ENCODE data around the gene ALDOA.

ALDOA gene

DNA sequence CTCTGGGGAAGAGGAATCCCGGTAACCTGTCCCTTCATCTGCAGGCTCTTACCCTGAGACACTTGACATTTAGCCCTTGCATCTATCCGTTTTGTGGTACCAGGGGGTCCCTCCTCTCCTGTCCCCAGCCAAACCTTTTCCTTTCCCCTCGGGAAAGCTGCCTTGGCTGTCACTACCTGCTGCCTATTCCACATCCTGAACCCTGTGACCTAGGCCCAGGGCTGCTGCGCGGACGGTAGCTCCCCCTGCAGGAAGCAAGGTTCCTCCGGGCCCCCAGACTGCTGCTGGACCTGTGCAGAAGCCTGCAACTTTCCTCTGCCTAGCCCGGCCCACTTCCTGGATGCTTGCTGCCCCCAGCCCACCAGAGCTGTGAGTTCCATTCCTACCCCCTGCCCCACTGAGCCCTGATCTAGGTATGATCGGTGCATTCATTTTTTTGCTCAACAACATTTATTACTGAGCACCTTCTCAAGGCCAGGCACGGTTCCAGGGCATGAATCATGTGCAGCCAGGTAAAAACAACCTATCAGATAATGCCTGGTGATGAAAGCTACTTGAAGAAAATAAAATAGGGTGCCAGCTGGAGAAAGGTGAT, 10.5 kb upstream of the ALDOA start:
- Mint-ChIP-seq H3K4me3 (no peak overlapping the region), H3K27me3 (no peaks in the 10 kb centered on the region), H3K4me1 (ENCODE audit: low read depth) (peaks cover 13% of the 10 kb centered on the region), H3K9me3 (no peaks in the 10 kb centered on the region), H3K36me3 (ENCODE audit: low read depth) (no peaks in the 10 kb centered on the region), H3K27ac (no peak overlapping the region)

DNA sequence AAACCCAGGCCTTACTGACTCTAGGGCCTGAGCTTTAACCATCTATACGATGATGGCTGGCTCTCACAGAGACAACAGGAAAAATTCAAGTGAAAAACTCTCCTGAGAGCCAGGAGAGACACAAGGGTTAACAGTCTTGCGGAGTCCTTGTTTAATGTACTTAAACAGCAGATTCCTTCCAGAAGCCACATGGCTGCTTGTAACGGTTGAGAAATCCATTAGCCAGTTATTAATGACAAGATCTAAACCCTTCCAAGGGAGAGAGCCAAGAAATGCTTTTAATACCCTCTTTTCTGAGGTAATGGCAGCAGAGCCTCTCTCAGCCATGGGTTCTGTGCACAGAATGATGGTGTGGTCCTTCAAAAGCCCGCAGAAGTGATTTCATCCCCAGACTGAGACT, 5.2 kb upstream of the ALDOA start:
- Mint-ChIP-seq H3K36me3 (ENCODE audit: low read depth) (peaks cover 10% of the 10 kb centered on the region), H3K9me3 (no peaks in the 10 kb centered on the region), H3K27me3 (no peaks in the 10 kb centered on the region), H3K27ac (no peak overlapping the region), H3K4me3 (no peak overlapping the region), H3K4me1 (ENCODE audit: low read depth) (peaks cover 12% of the 10 kb centered on the region)

DNA sequence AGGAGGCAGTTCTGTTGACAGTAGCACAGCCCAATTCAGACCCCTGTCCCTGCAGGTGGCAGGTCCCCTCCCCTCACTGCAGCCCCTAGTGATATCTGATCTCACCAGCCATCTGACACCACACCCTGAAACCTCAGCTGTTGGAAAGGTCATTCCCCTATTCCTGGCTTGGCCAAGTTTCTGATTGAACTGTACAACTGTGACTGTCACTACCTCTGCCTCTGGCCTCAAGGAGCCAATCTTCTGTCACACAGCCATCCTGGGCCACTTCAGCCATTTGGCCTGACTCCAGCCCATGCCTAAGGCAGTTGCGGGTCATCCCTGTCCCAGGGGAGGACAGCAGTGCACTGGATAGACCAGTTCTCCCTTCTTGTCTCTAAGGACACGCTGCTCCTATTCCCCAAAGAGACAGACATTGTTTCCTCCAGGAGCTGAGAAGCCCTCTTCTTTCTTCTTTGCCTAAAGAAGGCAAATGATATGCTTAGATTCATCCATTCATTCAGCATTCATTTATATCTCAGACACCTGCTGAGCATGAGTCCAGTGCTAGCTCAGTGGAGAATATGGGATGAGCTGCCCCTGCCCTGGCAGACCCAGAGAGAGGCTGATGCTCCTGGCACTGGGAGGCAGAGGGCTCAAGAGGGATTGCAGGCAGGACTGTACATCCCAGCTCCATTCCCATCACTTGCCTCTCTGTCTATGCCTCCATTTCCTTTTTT, 4.6 kb upstream of the ALDOA start:
- Mint-ChIP-seq H3K36me3 (ENCODE audit: low read depth) (peaks cover 14% of the 10 kb centered on the region), H3K27ac (no peak overlapping the region), H3K4me1 (ENCODE audit: low read depth) (peaks cover 12% of the 10 kb centered on the region), H3K9me3 (no peaks in the 10 kb centered on the region), H3K27me3 (no peaks in the 10 kb centered on the region), H3K4me3 (no peak overlapping the region)

DNA sequence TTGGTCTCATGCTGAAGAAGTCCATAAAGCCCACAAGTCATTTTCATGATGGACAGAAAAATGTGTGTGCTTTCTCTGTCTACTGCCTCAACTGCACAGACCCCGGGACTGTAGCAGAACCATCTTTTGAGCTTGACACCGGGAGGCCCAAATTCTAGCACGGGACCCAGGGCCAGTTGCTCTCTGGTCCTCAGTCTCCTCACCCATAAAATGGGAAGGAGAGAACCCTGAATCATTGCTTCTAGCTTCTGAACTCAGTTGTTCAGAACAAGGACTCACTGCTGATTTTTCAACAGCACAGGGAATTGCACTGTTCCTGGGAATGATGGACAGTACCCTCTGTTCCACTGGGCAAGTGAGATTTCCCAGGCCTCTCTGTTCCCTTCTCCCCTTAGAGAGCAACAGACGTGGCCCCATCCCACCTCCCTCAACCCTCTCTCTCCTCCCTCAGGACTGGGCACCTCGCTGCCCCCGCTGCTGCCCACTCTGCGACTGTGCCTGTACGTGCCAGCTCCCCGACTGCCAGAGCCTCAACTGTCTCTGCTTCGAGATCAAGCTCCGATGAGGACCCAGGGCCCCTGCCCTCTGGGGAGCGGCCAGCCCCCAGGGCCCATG, 2.2 kb upstream of the ALDOA start:
- no peaks in the 10 kb centered on the region for H3K27me3 Mint-ChIP-seq
- no peaks in the 10 kb centered on the region for H3K9me3 Mint-ChIP-seq
- H3K4me3 Mint-ChIP-seq = peak overlapping the region; percentile 99
- peaks cover 35% of the 10 kb centered on the region for H3K36me3 Mint-ChIP-seq (ENCODE audit: low read depth)
- H3K4me1 Mint-ChIP-seq (ENCODE audit: low read depth) = peaks cover 30% of the 10 kb centered on the region
- H3K27ac Mint-ChIP-seq = peak overlapping the region; percentile 100

DNA sequence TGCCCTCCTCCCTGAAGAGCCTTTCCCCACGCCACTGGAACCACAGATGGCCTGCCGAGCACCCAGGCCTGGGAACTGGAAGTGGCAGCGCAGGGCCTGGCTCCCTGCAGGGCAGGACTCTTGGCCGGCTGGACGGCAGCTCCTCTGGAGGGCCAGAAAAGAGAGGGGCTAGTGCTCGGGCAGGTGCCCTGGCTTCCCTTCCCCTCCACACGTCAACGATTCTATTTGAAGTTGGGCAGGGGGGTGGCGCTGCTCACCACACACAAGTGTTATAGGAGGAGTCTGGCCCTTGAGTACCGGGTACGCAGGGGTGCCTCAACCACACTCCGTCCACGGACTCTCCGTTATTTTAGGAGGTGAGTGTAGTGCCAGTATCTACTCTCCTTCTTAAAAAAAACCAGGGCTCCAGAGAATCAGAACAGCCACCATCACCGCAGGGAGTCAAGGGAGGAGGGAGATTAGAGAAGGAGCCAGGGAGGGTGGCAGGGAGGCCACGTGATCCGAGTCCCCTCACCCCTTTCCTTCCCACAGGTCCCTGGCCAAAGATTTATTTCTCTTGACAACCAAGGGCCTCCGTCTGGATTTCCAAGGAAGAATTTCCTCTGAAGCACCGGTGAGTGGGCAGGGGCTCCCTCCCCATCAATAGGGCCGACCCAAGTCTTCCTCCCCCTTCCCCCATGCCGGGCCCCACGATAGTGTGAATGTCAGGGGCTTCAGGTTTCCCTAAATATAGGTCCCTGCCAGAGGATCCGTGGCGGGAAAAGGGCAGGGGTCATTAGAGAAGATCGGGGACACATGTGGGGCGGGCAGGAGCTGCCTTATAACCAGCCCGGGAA, 1.4 kb upstream of the ALDOA start:
- H3K27ac Mint-ChIP-seq = peak overlapping the region; percentile 100
- peaks cover 36% of the 10 kb centered on the region for H3K4me1 Mint-ChIP-seq (ENCODE audit: low read depth)
- no peaks in the 10 kb centered on the region for H3K27me3 Mint-ChIP-seq
- H3K36me3 Mint-ChIP-seq (ENCODE audit: low read depth) = peaks cover 42% of the 10 kb centered on the region
- peak overlapping the region; percentile 99 for H3K4me3 Mint-ChIP-seq
- no peaks in the 10 kb centered on the region for H3K9me3 Mint-ChIP-seq

DNA sequence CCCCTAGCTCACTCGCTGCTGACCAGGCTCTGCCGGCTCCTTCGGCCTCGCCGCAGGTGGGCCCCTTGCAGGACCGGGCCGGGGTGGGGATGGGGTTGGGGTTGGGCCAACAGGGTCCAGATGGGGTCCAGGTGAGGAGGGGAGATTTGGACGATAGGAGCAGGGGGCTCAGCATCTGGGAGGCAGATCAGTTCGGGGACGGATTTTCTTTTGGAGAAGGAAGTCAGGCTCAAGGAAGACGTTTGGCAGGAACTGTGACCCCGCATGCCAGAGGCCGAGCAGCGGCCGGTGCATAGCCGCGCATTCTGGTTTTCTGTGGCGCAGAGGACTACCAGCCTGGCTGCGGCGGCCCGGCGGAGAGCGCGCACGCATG, 845 bp upstream of the ALDOA start:
- H3K27ac Mint-ChIP-seq = peak overlapping the region; percentile 100
- peak overlapping the region; percentile 99 for H3K4me3 Mint-ChIP-seq
- H3K36me3 Mint-ChIP-seq (ENCODE audit: low read depth) = peaks cover 48% of the 10 kb centered on the region
- H3K4me1 Mint-ChIP-seq (ENCODE audit: low read depth) = peaks cover 42% of the 10 kb centered on the region
- no peaks in the 10 kb centered on the region for H3K9me3 Mint-ChIP-seq
- H3K27me3 Mint-ChIP-seq = no peaks in the 10 kb centered on the region

DNA sequence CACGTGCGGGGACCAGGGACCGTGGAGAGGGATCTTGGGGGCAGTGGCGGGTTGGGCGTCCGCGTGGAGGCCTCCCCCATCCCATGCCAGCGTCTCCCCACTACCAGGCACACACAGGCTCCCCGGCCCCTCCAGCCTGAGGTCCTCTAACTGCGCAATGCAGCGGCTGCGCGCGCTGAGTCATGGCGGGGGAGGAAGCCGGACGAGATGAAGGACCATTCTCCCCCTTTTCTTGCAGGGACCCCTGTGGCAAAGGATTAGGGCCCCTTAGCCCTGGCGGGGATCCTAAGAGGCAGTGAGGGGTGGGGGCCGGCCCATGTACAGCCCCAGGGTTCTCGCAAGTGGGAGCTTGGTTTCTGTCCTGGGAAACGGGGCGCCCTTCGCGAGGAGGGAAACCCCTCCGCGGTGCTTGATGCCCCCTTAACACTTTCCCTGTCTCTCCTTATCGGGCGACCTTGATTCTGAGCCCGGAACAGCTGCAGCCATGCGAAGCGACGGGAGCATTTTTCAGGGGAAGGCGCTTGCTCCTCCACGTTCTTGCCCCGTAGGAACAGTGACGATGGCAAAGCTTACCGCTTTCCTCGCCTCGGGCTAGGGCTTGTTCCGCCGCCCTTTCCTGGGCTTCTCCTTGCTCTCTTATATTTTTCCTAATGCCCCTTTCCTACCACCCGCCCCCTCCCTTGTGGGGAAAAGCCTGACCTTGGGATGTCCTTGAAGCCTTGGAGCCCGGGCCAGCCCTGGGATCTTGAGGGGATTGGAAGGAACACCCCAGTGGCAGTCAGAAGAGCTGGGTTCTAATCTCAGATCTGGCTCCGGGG, 592 bp downstream of the ALDOA start:
- Mint-ChIP-seq H3K9me3 (no peaks in the 10 kb centered on the region), H3K4me1 (ENCODE audit: low read depth) (peaks cover 47% of the 10 kb centered on the region), H3K27ac (peak overlapping the region; percentile 97), H3K36me3 (ENCODE audit: low read depth) (peaks cover 62% of the 10 kb centered on the region), H3K27me3 (no peaks in the 10 kb centered on the region), H3K4me3 (peak overlapping the region; percentile 99)

DNA sequence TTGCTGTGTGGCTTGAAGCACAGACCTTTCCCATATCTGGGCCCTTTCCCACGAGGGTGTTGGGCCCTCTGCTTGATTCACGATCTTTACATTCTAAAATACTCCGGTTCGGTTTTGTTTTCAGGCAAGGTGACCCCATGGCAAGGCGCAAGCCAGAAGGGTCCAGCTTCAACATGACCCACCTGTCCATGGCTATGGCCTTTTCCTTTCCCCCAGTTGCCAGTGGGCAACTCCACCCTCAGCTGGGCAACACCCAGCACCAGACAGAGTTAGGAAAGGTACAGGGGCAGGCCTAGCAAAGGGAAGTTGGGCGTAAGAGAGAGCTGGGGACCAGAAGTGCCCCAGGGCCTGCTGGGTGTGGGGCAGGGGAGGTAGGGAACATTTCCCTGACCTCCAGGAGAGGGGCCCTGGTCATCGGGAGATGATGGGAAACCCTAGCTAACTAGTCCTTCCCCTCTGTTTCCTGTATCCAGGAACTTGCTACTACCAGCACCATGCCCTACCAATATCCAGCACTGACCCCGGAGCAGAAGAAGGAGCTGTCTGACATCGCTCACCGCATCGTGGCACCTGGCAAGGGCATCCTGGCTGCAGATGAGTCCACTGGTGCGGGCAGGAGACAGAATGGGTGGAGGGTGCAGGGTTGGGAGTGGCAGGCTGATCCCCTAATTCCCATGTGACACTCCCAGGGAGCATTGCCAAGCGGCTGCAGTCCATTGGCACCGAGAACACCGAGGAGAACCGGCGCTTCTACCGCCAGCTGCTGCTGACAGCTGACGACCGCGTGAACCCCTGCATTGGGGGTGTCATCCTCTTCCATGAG, 1.4 kb downstream of the ALDOA start:
- Mint-ChIP-seq H3K36me3 (ENCODE audit: low read depth) (peaks cover 70% of the 10 kb centered on the region), H3K27me3 (no peaks in the 10 kb centered on the region), H3K4me3 (peak overlapping the region; percentile 99), H3K9me3 (no peaks in the 10 kb centered on the region), H3K4me1 (ENCODE audit: low read depth) (peaks cover 47% of the 10 kb centered on the region), H3K27ac (peak overlapping the region; percentile 97)

DNA sequence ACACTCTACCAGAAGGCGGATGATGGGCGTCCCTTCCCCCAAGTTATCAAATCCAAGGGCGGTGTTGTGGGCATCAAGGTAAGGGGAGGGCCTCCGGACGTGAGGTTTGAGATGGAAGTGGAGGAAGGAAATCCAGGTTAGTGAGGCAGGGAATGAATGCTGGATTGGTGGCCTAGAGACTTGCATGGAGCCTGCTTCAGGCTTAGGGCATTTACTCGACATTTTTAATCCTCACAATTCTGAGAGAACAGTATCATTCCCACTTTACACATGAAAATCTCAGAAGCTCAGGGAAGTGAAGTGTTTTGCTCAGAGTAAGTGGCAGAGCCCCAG, 2.0 kb downstream of the ALDOA start:
- Mint-ChIP-seq H3K27me3 (no peaks in the 10 kb centered on the region), H3K36me3 (ENCODE audit: low read depth) (peaks cover 74% of the 10 kb centered on the region), H3K9me3 (no peaks in the 10 kb centered on the region), H3K4me1 (ENCODE audit: low read depth) (peaks cover 47% of the 10 kb centered on the region), H3K27ac (peak overlapping the region; percentile 97), H3K4me3 (peak overlapping the region; percentile 99)

DNA sequence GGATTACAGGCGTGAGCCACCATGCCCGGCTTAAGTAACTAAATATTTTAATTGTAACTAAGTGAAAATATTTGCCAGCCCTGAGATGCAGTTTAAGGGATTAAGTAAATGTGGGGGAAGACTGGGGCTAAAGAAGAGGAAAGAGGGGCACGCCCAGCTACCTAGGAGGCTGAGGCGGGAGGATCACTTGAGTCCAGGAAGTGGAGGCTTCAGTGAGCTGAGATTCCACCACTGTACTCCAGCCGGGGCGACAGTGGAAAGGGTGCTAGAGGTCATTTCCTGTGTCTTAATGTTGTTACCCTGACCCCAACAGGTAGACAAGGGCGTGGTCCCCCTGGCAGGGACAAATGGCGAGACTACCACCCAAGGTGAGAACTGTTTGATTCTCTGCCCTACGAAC, 2.8 kb downstream of the ALDOA start:
- Mint-ChIP-seq H3K4me1 (ENCODE audit: low read depth) (peaks cover 45% of the 10 kb centered on the region), H3K27ac (peak overlapping the region; percentile 89), H3K27me3 (no peaks in the 10 kb centered on the region), H3K36me3 (ENCODE audit: low read depth) (peaks cover 74% of the 10 kb centered on the region), H3K9me3 (no peaks in the 10 kb centered on the region), H3K4me3 (peak overlapping the region; percentile 65)

DNA sequence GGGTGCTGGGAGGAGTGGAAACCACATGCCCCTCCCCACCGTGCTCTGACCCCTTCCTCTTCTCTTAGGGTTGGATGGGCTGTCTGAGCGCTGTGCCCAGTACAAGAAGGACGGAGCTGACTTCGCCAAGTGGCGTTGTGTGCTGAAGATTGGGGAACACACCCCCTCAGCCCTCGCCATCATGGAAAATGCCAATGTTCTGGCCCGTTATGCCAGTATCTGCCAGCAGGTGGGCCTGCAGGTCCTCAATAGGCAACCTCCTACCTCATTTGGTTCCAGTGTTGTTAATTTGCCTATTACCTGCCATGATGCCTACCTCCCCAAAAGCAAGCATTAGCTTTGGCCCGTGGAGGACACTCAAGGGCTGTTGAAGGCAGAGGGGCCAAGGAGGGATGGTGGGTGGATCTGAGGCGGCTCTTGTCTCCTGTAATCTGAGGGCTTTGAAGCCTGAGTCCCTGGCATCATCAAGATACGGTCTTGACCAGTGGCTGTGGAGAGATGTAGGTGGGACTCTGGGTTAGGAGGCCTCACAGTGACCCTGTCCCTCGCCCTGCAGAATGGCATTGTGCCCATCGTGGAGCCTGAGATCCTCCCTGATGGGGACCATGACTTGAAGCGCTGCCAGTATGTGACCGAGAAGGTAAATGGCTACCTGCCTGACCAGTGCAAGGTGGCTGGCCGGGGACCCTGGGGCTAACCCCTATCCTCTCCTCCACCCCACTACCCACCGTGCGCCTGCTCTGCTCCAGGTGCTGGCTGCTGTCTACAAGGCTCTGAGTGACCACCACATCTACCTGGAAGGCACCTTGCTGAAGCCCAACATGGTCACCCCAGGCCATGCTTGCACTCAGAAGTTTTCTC, 3.4 kb downstream of the ALDOA start:
- H3K36me3 Mint-ChIP-seq (ENCODE audit: low read depth) = peaks cover 73% of the 10 kb centered on the region
- no peaks in the 10 kb centered on the region for H3K9me3 Mint-ChIP-seq
- no peaks in the 10 kb centered on the region for H3K27me3 Mint-ChIP-seq
- H3K4me3 Mint-ChIP-seq = peak overlapping the region; percentile 65
- peaks cover 39% of the 10 kb centered on the region for H3K4me1 Mint-ChIP-seq (ENCODE audit: low read depth)
- peak overlapping the region; percentile 89 for H3K27ac Mint-ChIP-seq

DNA sequence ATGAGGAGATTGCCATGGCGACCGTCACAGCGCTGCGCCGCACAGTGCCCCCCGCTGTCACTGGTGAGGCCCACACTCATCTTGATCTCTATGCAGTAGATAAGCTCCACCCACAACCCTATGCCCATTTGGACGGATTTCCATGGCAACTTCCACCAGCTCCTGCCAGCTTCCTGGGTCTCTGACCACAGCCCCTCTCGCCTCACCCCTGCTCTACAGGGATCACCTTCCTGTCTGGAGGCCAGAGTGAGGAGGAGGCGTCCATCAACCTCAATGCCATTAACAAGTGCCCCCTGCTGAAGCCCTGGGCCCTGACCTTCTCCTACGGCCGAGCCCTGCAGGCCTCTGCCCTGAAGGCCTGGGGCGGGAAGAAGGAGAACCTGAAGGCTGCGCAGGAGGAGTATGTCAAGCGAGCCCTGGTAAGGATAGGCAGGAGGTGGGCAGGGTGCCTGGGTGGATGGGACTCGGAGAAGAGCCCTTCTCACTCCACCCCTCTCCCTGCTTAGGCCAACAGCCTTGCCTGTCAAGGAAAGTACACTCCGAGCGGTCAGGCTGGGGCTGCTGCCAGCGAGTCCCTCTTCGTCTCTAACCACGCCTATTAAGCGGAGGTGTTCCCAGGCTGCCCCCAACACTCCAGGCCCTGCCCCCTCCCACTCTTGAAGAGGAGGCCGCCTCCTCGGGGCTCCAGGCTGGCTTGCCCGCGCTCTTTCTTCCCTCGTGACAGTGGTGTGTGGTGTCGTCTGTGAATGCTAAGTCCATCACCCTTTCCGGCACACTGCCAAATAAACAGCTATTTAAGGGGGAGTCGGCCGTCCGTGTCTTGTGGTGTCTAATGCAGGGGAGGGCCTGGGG, 4.3 kb downstream of the ALDOA start:
- peak overlapping the region; percentile 89 for H3K27ac Mint-ChIP-seq
- peaks cover 68% of the 10 kb centered on the region for H3K36me3 Mint-ChIP-seq (ENCODE audit: low read depth)
- peaks cover 40% of the 10 kb centered on the region for H3K4me1 Mint-ChIP-seq (ENCODE audit: low read depth)
- H3K9me3 Mint-ChIP-seq = no peaks in the 10 kb centered on the region
- H3K27me3 Mint-ChIP-seq = no peaks in the 10 kb centered on the region
- peak overlapping the region; percentile 37 for H3K4me3 Mint-ChIP-seq
